Upper lobe of left lung (tissue), 4 donors: Measurements from ENCODE around the gene KCNAB2.
A peak's percentile ranks its signal among the peaks of the same experiment; 100 is the strongest.

ENCODE experiments used
- CTCF ChIP-seq, 6 experiments: fragments of 450-650 bp in 4 of 6; fragments of 200-600 bp in 2 of 6; sonication (generic) in 2 of 6; IDR thresholded peaks; one replicate each; pipeline ENCODE4 v1.5.1; 2016 to 2019; ENCODE audit warnings: antibody characterized with exemption in 6 of 6
- POLR2A ChIP-seq, 4 donors: fragments of 450-650 bp; IDR thresholded peaks; one replicate each; pipeline ENCODE4 v1.5.1; 2016 to 2017; ENCODE audit warnings: antibody characterized with exemption in 4 of 4, mild to moderate bottlenecking in 2 of 4

GRCh38 chr1:6052543-6053205 lies 7.0 kb downstream of the KCNAB2 start:
- TF ChIP-seq CTCF (IDR thresholded peaks at IDR 0.05) (peak in 3 of 6 experiments; percentile 23 to 40 (median 33)), POLR2A (IDR thresholded peaks at IDR 0.05) (no peak)
